Prostate gland (tissue), 2 donors: ENCODE measurements around the gene TIRAP.
A peak's percentile ranks its signal among the peaks of the same experiment; 100 is the strongest.

Source experiments
- POLR2A ChIP-seq: fragments of 450-650 bp; IDR thresholded peaks from one replicate; pipeline ENCODE4 v1.6.1; 2016; ENCODE audit warnings: antibody characterized with exemption, mild to moderate bottlenecking
- POLR2AphosphoS5 ChIP-seq: sonication (generic); formaldehyde crosslinking; IDR thresholded peaks from one replicate; pipeline ENCODE4 v1.6.1; 2017; ENCODE audit warnings: antibody characterized with exemption
- TF ChIP-seq, protein P1 (sequence below), 4 experiments: fragments of 200-600 bp in 2 of 4; fragments of 450-650 bp in 2 of 4; sonication (generic) in 2 of 4; IDR thresholded peaks; 1 replicate in 3 of 4; 2 replicates in 1 of 4; pipeline ENCODE4 v1.5.1; 2016 to 2019; ENCODE audit warnings: antibody characterized with exemption in 4 of 4, mild to moderate bottlenecking in 2 of 4, moderate library complexity in 2 of 4

DNA sequence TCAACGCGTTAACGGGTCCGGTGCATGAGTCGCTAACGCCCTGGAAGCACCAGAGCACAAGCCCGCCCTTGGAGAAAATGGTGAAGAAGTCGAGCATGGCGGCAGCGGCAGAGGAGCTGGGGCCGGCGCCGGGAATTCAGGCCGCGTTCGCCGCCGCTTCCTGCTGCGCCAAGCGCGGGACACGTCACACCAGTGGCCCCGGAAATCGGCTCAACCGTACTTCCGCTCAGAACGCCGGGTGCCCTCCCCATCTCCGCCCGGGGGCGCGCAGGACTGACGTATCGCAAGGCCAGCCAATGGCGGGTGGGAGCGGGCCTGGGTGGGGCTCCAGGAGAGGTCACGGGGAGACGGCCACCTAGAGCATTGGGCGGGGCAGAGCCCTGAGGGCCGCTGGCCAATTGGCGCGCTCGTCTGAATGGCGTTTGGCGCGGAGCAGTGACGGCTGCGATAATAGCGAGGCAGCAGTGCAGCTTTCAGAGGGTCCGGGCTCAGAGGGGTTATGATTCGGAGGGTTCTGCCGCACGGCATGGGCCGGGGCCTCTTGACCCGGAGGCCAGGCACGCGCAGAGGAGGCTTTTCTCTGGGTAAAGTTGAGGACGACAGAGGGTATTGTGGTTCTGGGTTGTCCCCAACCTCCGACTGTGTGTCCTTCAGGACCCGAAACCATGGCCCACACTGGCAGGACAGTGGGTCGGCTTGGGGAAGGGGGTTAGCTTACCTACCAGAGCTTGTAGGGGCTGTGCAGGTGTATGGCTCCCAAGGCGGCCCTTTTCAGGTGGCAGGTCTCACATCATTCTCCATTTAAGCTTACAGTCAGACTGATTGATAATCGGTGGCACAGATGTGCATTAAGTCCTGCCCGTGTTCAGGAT lies 13.9 kb upstream of the TIRAP start, which contains the start of the genes FOXRED1 and SRPRA:
- TF ChIP-seq, protein P1, sequence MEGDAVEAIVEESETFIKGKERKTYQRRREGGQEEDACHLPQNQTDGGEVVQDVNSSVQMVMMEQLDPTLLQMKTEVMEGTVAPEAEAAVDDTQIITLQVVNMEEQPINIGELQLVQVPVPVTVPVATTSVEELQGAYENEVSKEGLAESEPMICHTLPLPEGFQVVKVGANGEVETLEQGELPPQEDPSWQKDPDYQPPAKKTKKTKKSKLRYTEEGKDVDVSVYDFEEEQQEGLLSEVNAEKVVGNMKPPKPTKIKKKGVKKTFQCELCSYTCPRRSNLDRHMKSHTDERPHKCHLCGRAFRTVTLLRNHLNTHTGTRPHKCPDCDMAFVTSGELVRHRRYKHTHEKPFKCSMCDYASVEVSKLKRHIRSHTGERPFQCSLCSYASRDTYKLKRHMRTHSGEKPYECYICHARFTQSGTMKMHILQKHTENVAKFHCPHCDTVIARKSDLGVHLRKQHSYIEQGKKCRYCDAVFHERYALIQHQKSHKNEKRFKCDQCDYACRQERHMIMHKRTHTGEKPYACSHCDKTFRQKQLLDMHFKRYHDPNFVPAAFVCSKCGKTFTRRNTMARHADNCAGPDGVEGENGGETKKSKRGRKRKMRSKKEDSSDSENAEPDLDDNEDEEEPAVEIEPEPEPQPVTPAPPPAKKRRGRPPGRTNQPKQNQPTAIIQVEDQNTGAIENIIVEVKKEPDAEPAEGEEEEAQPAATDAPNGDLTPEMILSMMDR (IDR thresholded peaks at IDR 0.05), result peak in 2 of 4 experiments; percentile 8 to 25
- TF ChIP-seq POLR2AphosphoS5 (peak; percentile 99), POLR2A (peak; percentile 64)
